ENCODE measurements around the gene ATXN7L2. TPM values are rescaled to one million over a fixed set of nuclear protein-coding genes. Genes with fewer than 3 reads are reported as not detected.

Gene ATXN7L2
- total RNA-seq, 1 experiment from 2014 or later: 14.1 TPM

Other genes starting within 250 kb of the ATXN7L2 start
- gene CELSR2, start 234.4 kb upstream of the ATXN7L2 start, total RNA-seq (2014; rRNA removed; shearing (Covaris generic)): 1.1 and 1.4 TPM in 2 replicates
- 54.6 and 61.1 TPM in 2 replicates for gene PSRC1, start 200.8 kb upstream of the ATXN7L2 start, total RNA-seq (2014; rRNA removed; shearing (Covaris generic))
- gene MYBPHL, start 176.9 kb upstream of the ATXN7L2 start, total RNA-seq (2014; rRNA removed; shearing (Covaris generic)): 0.13 TPM in 1 of 2 replicates, not detected in the other
- gene SORT1, start 86.0 kb upstream of the ATXN7L2 start, total RNA-seq (2014; rRNA removed; shearing (Covaris generic)): 15.3 and 16.3 TPM in 2 replicates
- gene PSMA5, start 57.5 kb upstream of the ATXN7L2 start, total RNA-seq (2014; rRNA removed; shearing (Covaris generic)): 61.2 and 80.9 TPM in 2 replicates
- gene SYPL2, start 17.4 kb upstream of the ATXN7L2 start, total RNA-seq (2014; rRNA removed; shearing (Covaris generic)): not detected in 2 replicates
- 5.9 TPM in 2 replicates for gene CYB561D1, start 10.2 kb downstream of the ATXN7L2 start, total RNA-seq (2014; rRNA removed; shearing (Covaris generic))
- 1.1 and 1.2 TPM in 2 replicates for gene AMIGO1, start 25.8 kb downstream of the ATXN7L2 start, total RNA-seq (2014; rRNA removed; shearing (Covaris generic))
- gene GPR61, start 56.0 kb downstream of the ATXN7L2 start, total RNA-seq (2014; rRNA removed; shearing (Covaris generic)): 0.18 TPM in 1 of 2 replicates, not detected in the other
- gene GNAI3, start 64.7 kb downstream of the ATXN7L2 start, total RNA-seq (2014; rRNA removed; shearing (Covaris generic)): 3.8 and 3.9 TPM in 2 replicates
- gene GNAT2, start 135.7 kb downstream of the ATXN7L2 start, total RNA-seq (2014; rRNA removed; shearing (Covaris generic)): not detected in 2 replicates
- 93.4 and 94.2 TPM in 2 replicates for gene AMPD2, start 135.9 kb downstream of the ATXN7L2 start, total RNA-seq (2014; rRNA removed; shearing (Covaris generic))
- 2.5 and 4.5 TPM in 2 replicates for gene GSTM4, start 172.2 kb downstream of the ATXN7L2 start, total RNA-seq (2014; rRNA removed; shearing (Covaris generic))
- gene GSTM2, start 184.2 kb downstream of the ATXN7L2 start, total RNA-seq (2014; rRNA removed; shearing (Covaris generic)): not detected in 2 replicates
- gene GSTM1, start 203.9 kb downstream of the ATXN7L2 start, total RNA-seq (2014; rRNA removed; shearing (Covaris generic)): not detected in 2 replicates
- not detected in 2 replicates for gene GSTM5, start 228.3 kb downstream of the ATXN7L2 start, total RNA-seq (2014; rRNA removed; shearing (Covaris generic))

All from HT-29 (cell line).